ENCODE results near the gene ESR2. TPM values are rescaled to one million over a fixed set of nuclear protein-coding genes. Genes with fewer than 3 reads are reported as not detected.
"Not testable (repeated sequence)": the region's sequence is repeated elsewhere in the genome, so short reads cannot be mapped to it uniquely, and the experiment has no call there.

ESR2 gene
- total RNA-seq, 1 donor from 2014 or later, result 0.13 TPM

DNA sequence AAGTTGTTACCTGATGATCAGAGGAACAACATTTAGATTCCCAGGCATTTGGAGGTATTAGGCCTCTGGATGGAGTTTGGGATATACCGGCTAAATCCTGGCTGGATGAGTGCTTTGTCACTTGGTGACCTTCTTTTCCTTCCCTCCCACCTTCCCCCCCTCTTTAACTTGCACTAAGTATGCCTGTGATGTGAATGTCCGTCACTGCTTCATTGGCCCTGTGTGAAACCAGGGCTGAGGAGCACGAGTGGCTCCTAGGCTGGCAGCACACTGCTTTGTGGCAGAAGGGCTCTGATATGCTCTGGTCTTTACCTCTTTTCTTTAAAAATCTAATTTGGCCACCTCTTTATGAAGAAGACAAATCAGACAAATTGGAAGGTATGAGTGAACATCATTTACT is 95.7 kb downstream of the ESR2 start:
- no peak for DNase-seq (ENCODE audit: low read depth, low spot score)

DNA sequence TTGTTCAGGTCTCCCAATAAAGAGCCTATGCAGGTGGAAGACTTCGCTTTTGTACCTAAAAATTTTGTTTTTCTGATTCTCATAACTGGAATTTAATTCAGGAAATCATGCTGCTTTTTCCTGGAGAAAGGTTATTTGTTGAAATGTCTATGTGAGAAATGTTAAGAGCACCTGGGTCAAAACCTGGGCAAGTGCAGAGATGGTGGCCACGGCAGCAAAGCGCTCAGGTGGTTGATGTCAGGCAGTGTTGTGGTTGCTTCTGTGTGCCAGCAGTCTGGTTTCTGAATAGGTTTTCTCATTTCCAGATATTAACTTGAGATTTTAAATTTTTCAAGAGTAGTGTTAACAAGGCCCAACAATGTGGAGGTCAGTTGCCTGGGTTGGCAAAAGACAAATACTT is 96.2 kb downstream of the ESR2 start:
- DNase-seq (ENCODE audit: low read depth, low spot score), result no peak

DNA sequence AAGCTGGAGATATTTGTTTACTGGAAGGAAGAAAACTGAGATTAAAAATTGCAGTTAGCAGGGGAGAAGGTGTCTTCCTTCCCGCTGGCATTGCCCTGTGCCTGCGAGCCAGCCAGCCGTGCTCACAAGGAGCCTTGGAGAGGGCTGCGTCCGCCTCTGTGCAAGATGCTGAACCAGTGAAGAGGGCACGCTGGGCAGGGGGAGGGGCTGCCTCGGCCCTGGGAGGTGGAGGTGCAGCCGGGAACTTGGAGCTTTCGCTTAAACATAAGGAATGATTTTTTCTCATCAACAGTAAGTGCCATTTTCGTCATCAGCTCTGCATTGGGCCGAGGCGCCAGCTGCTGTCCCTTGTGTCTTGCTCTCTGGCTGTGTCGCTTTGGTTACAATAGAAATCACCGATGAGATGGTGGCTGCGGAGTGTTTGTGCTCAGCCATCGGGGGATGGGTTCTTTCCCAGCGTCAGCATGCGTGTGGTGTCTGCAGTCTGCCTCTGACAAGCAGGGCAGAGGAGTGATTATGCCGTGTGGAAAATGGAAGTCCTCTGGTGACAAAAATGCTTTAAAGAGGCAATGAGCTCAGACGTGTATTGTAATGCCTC is 97.3 kb downstream of the ESR2 start:
- no peak for DNase-seq (ENCODE audit: low read depth, low spot score)

DNA sequence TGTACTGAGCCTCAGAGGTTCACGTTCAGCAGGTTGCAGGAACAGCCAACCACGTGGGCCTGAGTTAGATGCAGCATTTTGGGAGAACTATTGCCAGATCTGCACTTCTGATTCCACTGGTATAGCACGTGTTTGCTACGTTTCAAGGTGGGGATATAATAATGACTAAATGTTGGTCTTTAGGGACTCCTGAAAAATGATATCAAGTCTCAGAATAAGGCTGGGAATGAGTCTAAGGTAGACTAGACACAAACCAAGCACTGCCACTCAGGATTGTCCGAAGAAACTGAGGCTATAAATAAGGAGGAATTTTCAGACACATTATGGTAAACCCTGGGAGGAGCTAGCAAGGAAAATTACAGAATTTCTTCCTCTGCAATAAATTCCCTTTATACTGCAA is 98.1 kb downstream of the ESR2 start:
- no peak for DNase-seq (ENCODE audit: low read depth, low spot score)

DNA sequence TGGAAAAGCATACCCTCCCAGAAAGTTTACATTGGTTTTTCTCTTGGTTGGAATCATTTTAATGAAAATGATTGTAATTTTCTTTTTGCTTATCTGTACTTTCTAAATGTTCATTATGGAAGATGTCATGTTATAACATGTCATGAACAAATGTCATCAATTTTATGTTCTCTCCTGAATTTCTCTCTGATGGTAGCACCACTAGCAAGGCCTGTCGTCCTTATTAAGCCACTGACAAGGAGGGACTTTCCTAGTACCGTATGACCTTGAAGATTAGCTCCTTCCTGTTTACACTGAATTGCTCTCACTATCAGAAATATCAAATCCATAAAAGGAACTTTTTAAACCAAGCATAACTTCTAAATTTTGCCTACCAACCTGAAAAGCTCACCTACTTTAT is 99.0 kb downstream of the ESR2 start:
- DNase-seq (ENCODE audit: low read depth, low spot score), result no peak

DNA sequence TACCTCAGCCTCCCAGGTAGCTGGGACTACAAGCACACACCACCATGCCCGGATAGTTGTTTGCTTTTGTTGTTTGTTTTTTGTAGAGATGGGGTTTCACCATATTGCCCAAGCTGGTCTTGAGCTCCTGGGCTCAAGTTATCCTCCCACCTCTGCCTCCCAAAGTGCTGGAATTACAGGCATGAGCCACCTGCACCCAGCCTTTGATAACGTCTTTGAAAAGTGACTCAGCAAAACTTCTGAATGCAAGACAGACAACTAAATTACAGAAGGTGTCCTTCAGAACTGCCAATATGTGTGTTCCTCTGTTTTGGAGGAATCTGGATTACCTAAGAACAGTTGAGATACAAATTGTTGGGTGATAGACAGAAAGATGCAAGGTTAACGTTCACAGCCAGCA is 99.8 kb downstream of the ESR2 start:
- no peak for DNase-seq (ENCODE audit: low read depth, low spot score)

DNA sequence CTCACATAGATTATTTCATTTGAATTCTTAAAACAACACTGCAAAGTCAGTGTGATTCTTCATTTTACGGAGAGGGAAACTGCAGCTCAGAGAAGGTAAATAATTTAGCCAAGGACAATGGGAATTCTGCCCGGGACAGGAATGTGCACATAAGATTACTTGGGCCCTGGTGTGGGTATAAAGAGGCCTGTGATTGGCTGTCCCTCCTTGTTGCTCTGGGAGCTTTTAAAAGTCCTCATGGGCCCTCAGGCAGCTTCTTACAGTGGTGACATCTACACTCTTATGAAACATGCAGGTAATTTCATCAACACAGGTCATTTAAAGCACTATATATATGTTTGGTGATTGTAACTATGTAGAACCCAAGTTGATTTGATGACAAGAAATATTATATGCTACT is 100.3 kb downstream of the ESR2 start:
- no peak for DNase-seq (ENCODE audit: low read depth, low spot score)

DNA sequence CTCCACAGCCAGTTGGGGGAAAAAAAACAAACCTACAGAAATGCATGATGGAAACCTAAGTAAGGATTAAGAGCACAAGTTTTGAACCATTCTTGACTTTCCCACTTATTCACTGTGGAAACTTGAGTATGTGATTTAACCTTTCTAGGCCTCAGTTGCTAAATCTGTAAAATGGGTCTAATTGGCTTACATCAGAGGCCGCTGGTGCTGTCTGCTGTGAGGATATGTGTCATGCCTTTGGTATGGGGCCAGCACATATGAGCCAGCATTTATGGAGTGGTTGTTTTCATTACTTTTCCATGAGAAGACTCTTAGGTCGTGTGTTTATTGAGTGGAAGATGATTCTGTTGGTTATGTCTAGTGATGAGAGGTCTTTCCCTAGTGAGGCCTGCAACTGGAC is 102.4 kb downstream of the ESR2 start:
- DNase-seq (ENCODE audit: low read depth, low spot score), result peak; percentile 57

DNA sequence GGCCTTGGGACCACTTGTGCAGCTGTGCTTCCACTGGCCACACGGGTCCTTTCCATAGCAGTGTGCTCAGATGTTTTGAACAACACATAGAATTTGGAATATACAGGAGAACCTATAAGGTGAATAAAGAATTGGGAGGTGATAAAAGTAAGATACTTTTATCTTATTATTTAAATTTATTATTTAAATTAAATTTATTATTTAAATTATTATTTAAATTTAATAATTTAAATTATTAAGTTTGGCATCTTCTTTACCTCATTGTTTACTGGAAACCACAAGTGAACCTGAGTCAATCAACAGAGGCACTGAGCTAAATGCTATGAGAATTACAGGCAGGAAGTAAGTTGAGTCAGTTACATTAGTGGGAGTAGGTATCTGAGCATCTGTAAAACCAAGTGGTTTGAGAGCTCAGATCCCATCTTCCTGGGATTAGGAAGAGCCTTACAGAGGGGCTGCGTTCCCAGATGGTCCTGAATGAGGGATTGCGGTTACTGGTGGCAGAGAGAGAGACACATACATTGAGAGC is 103.1 kb downstream of the ESR2 start:
- no peak for DNase-seq (ENCODE audit: low read depth, low spot score)

DNA sequence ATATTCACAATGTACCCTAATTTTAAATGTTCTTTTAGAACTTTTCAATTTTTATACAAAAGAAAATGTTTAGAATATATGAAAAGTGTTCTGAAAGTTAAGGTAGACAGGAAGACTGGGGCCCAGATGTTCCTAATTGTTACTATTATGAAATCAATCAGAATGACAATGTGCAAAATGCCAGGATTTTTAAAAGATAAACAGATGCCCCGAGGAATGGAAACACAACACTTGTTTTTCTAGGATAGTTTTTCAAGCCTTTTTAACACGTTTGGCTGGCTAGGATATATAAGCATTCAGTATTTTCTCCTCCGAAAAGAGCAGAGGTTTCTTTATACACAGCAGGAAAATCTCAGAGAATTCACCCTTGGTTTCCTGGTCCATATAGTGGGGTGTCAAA is 106.8 kb downstream of the ESR2 start:
- DNase-seq (ENCODE audit: low read depth, low spot score), result no peak

DNA sequence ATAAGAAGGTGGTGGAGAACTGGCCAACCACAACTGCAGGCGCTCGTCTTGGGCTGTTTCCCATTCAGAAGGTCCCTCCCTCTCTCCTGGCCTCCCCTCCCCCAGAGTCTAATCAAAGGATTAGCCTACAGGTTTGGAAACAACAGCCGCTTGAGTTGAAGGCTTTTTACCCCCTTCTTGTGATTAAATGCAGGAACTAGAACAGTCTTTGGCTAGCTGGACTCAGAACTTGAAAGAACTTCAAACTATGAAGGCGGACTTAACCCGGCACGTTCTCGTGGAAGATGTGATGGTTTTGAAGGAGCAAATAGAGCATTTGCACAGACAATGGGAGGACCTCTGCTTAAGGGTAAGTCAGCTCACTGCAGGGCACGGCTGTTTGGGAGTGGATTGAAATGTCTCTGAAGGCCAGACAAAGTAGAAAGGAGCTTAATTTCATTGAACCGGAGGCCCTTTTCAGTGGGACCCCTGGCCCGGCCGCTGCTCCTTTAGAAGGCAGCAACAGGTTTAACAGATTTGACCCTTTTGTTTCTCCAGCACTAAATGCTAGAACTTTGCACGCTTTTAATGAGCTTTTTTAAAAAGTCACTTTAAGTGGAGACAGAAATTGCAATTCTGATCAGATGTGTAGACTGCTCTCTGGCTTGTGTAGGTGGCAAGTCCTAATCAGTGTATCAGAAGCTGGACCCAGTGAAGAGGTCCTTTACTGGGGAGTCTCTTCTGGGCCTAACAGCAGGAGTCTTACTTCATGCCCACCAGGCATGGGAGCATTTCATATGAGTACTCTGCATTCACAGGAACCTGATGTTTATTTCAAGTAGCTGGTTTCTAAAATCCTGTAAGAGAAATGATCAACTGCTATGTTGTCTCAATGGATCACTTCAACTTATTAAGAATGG is 107.7 kb downstream of the ESR2 start:
- DNase-seq (ENCODE audit: low read depth, low spot score), result no peak

DNA sequence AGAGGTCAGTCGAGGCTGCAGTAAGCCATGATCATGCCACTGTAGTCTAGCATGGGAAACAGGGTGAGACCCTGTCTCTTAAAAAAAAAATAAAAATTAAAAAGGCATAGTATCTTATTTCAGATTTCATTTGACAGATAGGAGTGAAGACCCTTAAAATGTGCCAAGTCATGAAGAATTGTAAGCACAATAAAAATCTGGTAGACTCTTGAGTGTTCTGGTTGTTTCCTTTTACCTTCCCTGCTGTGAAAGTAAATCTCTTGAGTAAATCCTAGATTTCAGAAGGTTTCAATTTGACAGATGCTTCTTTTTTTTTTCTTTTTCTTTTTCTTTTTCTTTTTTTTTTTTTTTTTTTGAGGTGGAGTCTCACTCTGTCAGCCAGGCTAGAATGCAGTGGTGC is 109.0 kb downstream of the ESR2 start:
- no peak for DNase-seq (ENCODE audit: low read depth, low spot score)

DNA sequence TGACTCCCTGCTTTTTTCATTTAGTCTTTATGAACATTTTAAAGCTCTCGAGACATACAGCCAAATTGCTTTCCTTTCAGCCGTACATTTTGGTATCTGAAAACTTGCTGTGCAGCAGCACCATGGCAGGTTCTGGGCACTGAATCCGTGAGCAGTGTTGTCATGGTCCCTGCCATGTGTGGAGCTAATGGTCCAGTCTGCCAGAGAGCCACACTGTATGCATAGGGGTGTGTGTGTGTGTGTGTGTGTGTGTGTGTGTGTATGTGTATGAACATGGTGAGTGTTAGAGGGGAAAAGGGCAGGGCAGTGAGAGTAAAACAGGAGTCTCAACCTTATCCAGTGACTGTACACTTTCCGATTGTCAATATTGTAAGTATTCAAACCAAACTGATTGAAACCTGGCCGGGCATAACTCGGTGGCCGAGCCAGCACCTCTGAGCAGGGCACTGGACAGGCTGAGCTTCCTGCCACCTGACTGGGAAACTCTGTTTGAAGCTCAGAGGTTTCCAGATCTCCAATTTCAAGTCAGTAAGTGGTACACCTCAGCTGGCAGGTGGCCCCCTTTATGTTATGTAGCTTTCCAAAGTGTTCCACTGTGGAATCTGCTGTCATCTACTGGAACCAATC is 110.0 kb downstream of the ESR2 start:
- no peak for DNase-seq (ENCODE audit: low read depth, low spot score)

DNA sequence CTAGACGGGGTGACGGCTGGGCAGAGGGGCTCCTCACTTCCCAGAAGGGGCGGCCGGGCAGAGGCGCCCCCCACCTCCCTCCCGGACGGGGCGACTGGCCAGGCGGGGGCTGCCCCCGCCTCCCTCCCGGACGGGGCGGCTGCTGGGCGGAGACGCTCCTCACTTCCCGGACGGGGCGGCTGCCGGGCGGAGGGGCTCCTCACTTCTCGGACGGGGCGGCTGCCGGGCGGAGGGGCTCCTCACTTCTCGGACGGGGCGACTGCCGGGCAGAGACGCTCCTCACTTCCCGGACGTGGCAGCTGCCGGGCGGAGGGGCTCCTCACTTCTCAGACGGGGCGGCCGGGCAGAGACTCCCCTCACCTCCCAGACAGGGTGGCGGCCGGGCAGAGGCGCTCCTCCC is 111.3 kb downstream of the ESR2 start:
- not testable (repeated sequence) for DNase-seq (ENCODE audit: low read depth, low spot score)

DNA sequence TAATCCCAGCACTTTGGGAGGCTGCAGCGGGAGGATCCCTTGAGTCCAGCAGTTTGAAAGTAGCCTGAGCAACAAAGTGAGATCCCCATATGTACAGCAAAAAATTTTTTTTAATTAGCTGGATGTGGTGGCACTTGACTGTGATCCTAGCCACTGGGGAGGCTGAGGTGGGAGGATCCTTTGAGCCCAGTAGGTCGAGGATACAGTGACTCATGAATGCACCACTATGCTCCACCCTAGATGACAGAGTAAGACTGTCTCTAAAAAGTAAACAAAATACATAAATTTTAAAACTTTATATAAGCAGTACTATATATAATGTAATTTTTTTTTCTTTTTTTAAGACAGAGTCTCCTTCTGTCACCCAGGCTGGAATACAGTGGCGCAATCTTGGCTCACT is 115.4 kb downstream of the ESR2 start:
- no peak for DNase-seq (ENCODE audit: low read depth, low spot score)

DNA sequence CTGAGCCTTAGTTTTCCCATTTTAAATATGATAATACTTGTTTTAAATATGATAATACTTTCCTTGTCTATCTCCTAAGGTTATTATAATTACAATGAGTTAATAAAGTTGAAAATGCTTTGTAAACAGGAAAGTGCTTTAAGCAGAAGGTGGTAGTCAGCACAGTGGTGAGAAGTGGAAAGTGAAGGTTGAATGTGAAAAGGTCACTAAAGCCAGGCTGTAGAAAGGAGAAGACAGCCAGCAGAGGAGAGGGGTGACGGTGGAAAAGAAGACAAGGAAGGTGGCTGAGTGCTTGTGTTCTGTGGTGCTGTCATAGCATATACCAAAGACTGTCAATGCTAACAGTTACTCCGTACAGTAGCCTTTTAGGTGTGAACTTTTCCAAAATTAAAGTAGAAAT is 117.8 kb downstream of the ESR2 start:
- DNase-seq (ENCODE audit: low read depth, low spot score), result no peak

DNA sequence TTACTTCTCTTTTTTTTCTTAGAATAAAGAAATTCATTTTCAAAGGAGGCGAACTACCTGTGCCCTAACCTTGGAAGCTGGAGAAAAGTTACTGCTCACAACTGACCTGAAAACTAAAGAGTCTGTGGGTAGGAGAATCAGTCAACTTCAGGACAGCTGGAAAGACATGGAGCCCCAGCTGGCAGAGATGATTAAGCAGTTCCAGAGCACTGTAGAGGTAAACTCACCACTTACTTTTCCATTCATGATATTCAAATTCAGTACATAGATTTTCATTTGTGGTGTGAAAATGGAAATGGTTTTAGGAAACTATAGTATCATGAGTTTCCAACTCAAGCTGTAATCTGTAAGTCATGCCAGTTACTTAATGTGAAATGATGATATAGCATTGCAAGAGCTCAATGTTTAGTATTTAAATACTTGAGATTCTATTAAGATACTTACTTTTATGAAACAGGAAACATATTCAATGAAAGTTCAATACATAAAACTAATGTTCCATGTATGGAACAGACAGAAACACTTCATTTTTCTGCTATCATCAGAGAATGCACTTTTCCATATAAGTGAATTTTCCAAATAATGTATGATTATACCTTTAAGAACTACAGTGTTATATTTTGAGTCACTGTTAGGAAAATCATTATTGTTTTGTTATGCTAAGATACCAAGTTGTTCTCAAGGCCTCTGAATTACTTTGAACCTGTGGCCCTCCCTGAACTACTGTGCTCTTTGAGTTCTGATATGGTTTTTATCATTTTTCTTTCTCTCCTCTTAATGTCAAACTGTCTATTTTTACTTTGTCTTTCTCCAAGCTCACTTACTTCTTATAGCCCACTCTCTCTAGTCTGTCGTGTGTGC is 119.0 kb downstream of the ESR2 start:
- no peak for DNase-seq (ENCODE audit: low read depth, low spot score)

DNA sequence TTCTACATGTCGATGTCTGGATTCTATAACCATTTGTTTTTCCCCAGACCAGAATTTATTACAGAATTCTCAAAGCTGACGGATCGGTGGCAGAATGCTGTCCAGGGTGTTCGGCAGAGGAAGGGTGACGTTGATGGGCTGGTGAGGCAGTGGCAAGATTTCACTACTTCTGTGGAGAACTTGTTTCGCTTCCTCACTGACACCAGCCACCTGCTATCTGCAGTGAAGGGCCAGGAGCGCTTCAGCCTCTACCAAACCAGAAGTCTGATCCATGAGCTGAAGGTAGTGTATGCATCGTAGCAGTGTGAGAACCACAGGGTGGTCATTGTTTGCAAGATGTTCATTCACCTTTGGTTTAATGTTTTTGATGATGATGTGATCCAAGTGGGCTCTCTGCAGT is 124.0 kb downstream of the ESR2 start:
- no peak for DNase-seq (ENCODE audit: low read depth, low spot score)

DNA sequence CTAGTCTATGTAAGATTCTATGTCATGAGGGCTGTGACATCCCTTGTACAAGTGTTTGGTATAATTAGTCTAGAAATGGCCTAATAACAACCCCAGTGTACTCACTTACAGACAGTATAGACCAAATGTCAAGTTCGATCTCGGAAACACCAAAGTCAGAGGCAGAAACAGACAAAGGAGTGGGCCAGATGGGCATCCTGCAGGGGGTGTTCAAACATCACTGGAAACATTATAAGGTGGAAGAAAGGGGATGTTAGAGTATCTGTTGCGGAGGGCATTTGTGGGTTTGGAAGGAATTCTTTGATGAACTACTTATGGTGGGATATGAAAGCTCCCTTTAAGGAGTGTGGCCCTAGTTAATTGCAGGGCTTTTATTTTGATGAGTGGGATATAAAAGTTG is 134.6 kb downstream of the ESR2 start:
- no peak for DNase-seq (ENCODE audit: low read depth, low spot score)

DNA sequence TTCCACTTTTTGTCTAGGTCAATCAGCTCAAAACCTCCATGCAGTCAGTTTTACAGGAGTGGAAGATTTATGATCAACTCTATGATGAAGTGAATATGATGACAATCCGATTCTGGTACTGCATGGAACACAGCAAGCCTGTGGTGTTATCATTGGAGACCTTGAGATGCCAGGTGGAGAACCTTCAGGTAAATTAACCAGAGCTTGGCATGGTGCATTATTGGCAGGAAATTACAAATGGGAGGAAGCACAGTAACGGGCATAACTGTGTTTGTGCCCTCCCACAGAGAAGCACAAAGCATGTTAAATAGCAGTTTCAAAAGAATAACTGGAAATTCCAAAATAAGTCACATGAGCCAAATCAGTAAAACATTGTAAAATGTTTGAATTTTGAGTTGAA is 135.6 kb downstream of the ESR2 start:
- no peak for DNase-seq (ENCODE audit: low read depth, low spot score)

DNA sequence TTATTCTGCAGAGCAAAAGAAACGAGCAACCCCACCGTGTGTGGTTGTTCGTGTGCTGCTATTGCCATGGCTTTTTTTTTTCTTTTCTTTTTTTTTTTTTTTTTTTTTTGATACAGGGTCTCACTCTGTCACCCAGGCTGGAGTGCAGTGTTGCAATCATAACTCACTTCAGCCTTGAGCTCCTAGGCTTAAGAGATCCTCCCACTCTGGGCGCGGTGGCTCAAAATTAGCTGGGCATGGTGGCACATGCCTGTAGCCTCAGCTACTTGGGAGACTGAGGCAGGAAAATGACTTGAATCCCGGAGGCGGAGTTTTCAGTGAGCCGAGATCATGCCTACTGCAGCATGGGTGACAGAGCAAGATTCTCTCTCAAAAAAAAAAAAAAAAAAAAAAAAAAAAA is 144.2 kb downstream of the ESR2 start:
- DNase-seq (ENCODE audit: low read depth, low spot score), result no peak
